Liver (tissue), 9 donors: ENCODE data around the gene TLR9. TPM values are rescaled to one million over a fixed set of nuclear protein-coding genes. Genes with fewer than 3 reads are reported as not detected.

Experiments used
- DNase-seq: peaks from one replicate; pipeline ENCODE4 v3.0.0-alpha.2; 2017; ENCODE audit warnings: low spot score
- H3K27ac ChIP-seq, 2 donors: one replicate each; pipeline ENCODE4 v1.7.0; 2013; ENCODE audit warnings: inconsistent platforms in 2 of 2, low read length in 2 of 2, control low read depth in 1 of 2, low read depth in 1 of 2, mild to moderate bottlenecking in 1 of 2
- H3K27me3 ChIP-seq, 4 donors: one replicate each; pipeline versions ENCODE4 v1.6.1 to v1.7.0; 2013; ENCODE audit warnings: low read length in 3 of 4, inconsistent platforms in 1 of 4, mild to moderate bottlenecking in 1 of 4, moderate library complexity in 1 of 4; ENCODE audit not compliant: control insufficient read depth in 4 of 4, insufficient read depth in 4 of 4
- H3K36me3 ChIP-seq, 4 donors: one replicate each; pipeline versions ENCODE4 v1.6.1 to v1.7.0; 2013; ENCODE audit warnings: low read length in 3 of 4, mild to moderate bottlenecking in 3 of 4, low read depth in 1 of 4, moderate library complexity in 1 of 4; ENCODE audit not compliant: control insufficient read depth in 4 of 4, insufficient read depth in 3 of 4
- H3K4me1 ChIP-seq, 4 donors: one replicate each; pipeline versions ENCODE4 v1.6.1 to v1.7.0; 2013; ENCODE audit warnings: low read length in 3 of 4, mild to moderate bottlenecking in 3 of 4, moderate library complexity in 1 of 4; ENCODE audit not compliant: control insufficient read depth in 4 of 4, insufficient read depth in 4 of 4
- H3K4me3 ChIP-seq, 3 donors: one replicate each; pipeline versions ENCODE4 v1.6.1 to v1.7.0; 2013; ENCODE audit warnings: low read length in 3 of 3, control low read depth in 1 of 3, low read depth in 1 of 3, mild to moderate bottlenecking in 1 of 3
- H3K9ac ChIP-seq, 2 donors: one replicate each; pipeline ENCODE4 v1.7.0; 2013; ENCODE audit warnings: low read length in 2 of 2, mild to moderate bottlenecking in 2 of 2, moderate library complexity in 2 of 2, control low read depth in 1 of 2, low read depth in 1 of 2
- H3K9me3 ChIP-seq, 4 donors: one replicate each; pipeline versions ENCODE4 v1.6.1 to v1.7.0; 2013; ENCODE audit warnings: low read length in 3 of 4; ENCODE audit not compliant: control insufficient read depth in 4 of 4
- ATF3 ChIP-seq: IDR thresholded peaks from 2 replicates; pipeline ENCODE4 v1.6.1; 2016; ENCODE audit warnings: antibody characterized with exemption
- EGR1 ChIP-seq, 2 donors: IDR thresholded peaks; 2 replicates each; pipeline ENCODE4 v1.6.1; 2016 to 2018; ENCODE audit warnings: antibody characterized with exemption in 2 of 2, low read depth in 2 of 2
- FOXA1 ChIP-seq: IDR thresholded peaks from 2 replicates; pipeline ENCODE4 v1.6.1; 2016; ENCODE audit warnings: antibody characterized with exemption
- FOXA2 ChIP-seq: IDR thresholded peaks from 2 replicates; pipeline ENCODE4 v1.6.1; 2016; ENCODE audit warnings: antibody characterized with exemption
- GABPA ChIP-seq, 2 donors: IDR thresholded peaks in 1 of 2; conservative IDR thresholded peaks in 1 of 2; 2 replicates each; pipeline ENCODE4 v1.6.1; 2016; ENCODE audit warnings: antibody characterized with exemption in 2 of 2, mild to moderate bottlenecking in 1 of 2, moderate library complexity in 1 of 2
- HNF4A ChIP-seq, 2 donors: conservative IDR thresholded peaks; 2 replicates each; pipeline ENCODE4 v1.6.1; 2016; ENCODE audit warnings: antibody characterized with exemption in 2 of 2, mild to moderate bottlenecking in 2 of 2
- HNF4G ChIP-seq: IDR thresholded peaks from 2 replicates; pipeline ENCODE4 v1.6.1; 2016; ENCODE audit warnings: antibody characterized with exemption
- JUND ChIP-seq, 2 donors: IDR thresholded peaks; 2 replicates each; pipeline ENCODE4 v1.6.1; 2016; ENCODE audit warnings: antibody characterized with exemption in 2 of 2
- MAX ChIP-seq: IDR thresholded peaks from 2 replicates; pipeline ENCODE4 v1.6.1; 2016; ENCODE audit warnings: antibody characterized with exemption
- NR2F2 ChIP-seq: IDR thresholded peaks from 2 replicates; pipeline ENCODE4 v1.6.1; 2016; ENCODE audit warnings: antibody characterized with exemption
- RAD21 ChIP-seq, 2 donors: IDR thresholded peaks; 2 replicates each; pipeline ENCODE4 v1.6.1; 2016; ENCODE audit warnings: antibody characterized with exemption in 2 of 2, mild to moderate bottlenecking in 2 of 2
- REST ChIP-seq: IDR thresholded peaks from 2 replicates; pipeline ENCODE4 v1.6.1; 2016; ENCODE audit warnings: antibody characterized with exemption, mild to moderate bottlenecking
- RXRA ChIP-seq, 2 donors: IDR thresholded peaks; 2 replicates each; pipeline ENCODE4 v1.6.1; 2017 to 2018; ENCODE audit warnings: antibody characterized with exemption in 2 of 2, mild to moderate bottlenecking in 1 of 2
- SP1 ChIP-seq: IDR thresholded peaks from 2 replicates; pipeline ENCODE4 v1.6.1; 2018; ENCODE audit warnings: antibody characterized with exemption, mild to moderate bottlenecking
- TAF1 ChIP-seq: conservative IDR thresholded peaks from 2 replicates; pipeline ENCODE4 v1.6.1; 2016; ENCODE audit warnings: antibody characterized with exemption, mild to moderate bottlenecking
- YY1 ChIP-seq: IDR thresholded peaks from 2 replicates; pipeline ENCODE4 v1.6.1; 2016; ENCODE audit warnings: antibody characterized with exemption, mild to moderate bottlenecking
- ZBTB33 ChIP-seq: IDR thresholded peaks from 2 replicates; pipeline ENCODE4 v1.6.1; 2016; ENCODE audit warnings: antibody characterized with exemption
- WGBS: extraction: QIAGEN DNeasy Blood & Tissue Kit; methylation state at CpG from one replicate; pipeline ENCODE4 v1.1.7; 2013; 5-methylcytosine and 5-hydroxymethylcytosine counted together
- polyA plus RNA-seq, 2 donors: library from polyadenylated mRNA; stranded (reverse) in 1 of 2; unstranded in 1 of 2; fragments of 200-250 nt in 1 of 2; fragments of >200 nt in 1 of 2; fragmentation: Nextera tagmentation in 1 of 2; extraction: Ambion mirVana in 1 of 2; gene quantifications; one replicate each; pipeline versions ENCODE4 v1.2.1 to v1.2.3, GENCODE V29; 2013 to 2015
- total RNA-seq, 2 donors: library from RNA; depleted of rRNA; stranded (reverse); fragments of >200 nt; gene quantifications; one replicate each; pipeline ENCODE4 v1.2.3, GENCODE V29; 2014
- TF ChIP-seq, protein P1 (sequence below): fragments of 150-350 bp; IDR thresholded peaks from 2 replicates; pipeline ENCODE4 v1.5.1; 2017; ENCODE audit warnings: improper control_type of control experiment, low read depth, low read length; ENCODE audit not compliant: missing input control
- donor health status: healthy.
- donor health status: healthy.
- donor health status: healthy.
- donor health status: healthy.
- donor health status: healthy.

The TLR9 gene
- total and polyA plus RNA-seq, 4 donors: 0.02 TPM; not detected in 3

DNA sequence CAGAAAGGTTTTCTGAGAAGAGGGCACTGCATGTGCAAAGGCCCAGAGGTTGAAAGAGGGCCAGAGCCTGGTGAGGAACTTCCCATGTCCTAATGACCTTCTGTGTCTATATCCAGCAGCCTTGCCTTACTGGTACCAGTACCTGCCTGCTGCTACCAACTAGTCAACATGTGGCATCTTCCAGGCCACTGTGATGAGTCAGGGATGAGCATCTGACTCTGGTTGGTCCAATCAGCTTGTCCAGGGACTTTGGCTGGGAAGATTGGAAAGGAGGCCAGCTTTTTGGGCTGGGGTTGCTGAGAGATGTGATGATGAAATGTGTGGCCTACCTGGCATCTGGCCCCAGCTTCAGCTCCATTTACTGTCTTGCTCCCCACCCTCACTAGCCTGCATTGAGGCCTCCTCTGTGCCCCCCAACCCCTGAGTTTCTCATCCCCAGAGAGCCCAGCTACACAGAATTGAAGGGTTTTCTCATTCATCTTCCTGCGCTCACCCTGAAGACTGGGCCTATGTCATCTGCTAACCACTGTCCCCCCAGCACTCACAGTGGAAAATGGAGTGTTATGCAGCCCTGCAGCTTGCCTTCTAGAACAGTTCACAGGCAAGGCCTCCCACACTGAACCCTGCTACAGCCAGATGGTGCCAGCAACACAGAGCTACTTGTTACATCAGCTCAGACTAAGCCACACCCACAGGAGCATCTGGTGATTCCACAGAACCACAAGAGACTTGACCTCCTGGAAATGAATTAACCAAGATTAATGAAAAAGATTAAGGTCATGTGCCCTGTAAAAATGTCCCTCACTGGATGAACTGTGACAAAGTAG is 14.8 kb upstream of the TLR9 start:
- H3K9ac ChIP-seq: no peak overlapping the region
- H3K27me3 ChIP-seq: no peaks in the 10 kb centered on the region
- H3K27ac ChIP-seq: peak overlapping the region; percentile 47
- peaks cover 11 to 52% (median 29%) of the 10 kb centered on the region in 4 donors for H3K4me1 ChIP-seq
- H3K36me3 ChIP-seq: no peaks in the 10 kb centered on the region
- H3K4me3 ChIP-seq: no peak overlapping the region
- DNase-seq: no peak
- no peaks in the 10 kb centered on the region for H3K9me3 ChIP-seq
- WGBS: 100% methylated on average over 1 of the region's 1 CpG
- TF ChIP-seq YY1 (no peak), HNF4G (no peak), SP1 (peak; percentile 44), FOXA2 (peak; percentile 39), TAF1 (no peak), ATF3 (peak; percentile 76), HNF4A (conservative IDR thresholded peaks at IDR 0.05) (peak; percentile 24 to 51), EGR1 (IDR thresholded peaks at IDR 0.05; ENCODE audit: low read depth in 2 of 2) (no peak), GABPA (IDR thresholded peaks at IDR 0.05 in 1 of 2, conservative IDR thresholded peaks at IDR 0.05 in 1 of 2) (no peak), ZBTB33 (no peak), RAD21 (IDR thresholded peaks at IDR 0.05) (peak in 1 of 2 donors; percentile 17), JUND (IDR thresholded peaks at IDR 0.05) (peak in 1 of 2 donors; percentile 90), FOXA1 (no peak), REST (peak; percentile 12), RXRA (IDR thresholded peaks at IDR 0.05) (peak in 1 of 2 donors; percentile 43), MAX (no peak), NR2F2 (peak; percentile 17)
- TF ChIP-seq, protein P1, sequence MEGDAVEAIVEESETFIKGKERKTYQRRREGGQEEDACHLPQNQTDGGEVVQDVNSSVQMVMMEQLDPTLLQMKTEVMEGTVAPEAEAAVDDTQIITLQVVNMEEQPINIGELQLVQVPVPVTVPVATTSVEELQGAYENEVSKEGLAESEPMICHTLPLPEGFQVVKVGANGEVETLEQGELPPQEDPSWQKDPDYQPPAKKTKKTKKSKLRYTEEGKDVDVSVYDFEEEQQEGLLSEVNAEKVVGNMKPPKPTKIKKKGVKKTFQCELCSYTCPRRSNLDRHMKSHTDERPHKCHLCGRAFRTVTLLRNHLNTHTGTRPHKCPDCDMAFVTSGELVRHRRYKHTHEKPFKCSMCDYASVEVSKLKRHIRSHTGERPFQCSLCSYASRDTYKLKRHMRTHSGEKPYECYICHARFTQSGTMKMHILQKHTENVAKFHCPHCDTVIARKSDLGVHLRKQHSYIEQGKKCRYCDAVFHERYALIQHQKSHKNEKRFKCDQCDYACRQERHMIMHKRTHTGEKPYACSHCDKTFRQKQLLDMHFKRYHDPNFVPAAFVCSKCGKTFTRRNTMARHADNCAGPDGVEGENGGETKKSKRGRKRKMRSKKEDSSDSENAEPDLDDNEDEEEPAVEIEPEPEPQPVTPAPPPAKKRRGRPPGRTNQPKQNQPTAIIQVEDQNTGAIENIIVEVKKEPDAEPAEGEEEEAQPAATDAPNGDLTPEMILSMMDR: no peak
